PC-9 (cell line): Measurements from ENCODE around the gene VILL. TPM values are rescaled to one million over a fixed set of nuclear protein-coding genes. Genes with fewer than 3 reads are reported as not detected.

Experiments
- BruUV-seq: library from RNA; stranded (reverse); fragments of 400-500 nt; replicated peaks from 2 replicates; lab custom pipeline; 2021; lab: Mats Ljungman, UMichigan
- CTCF ChIA-PET: fragments of 300-600 bp; sonication (Branson Sonifier 250); formaldehyde crosslinking; loops from one replicate; lab custom pipeline; 2022; ENCODE audit warnings: antibody characterized with exemption; lab: Charles Lee
- POLR2A ChIA-PET: fragments of 300-600 bp; sonication (Branson Sonifier 250); formaldehyde crosslinking; loops from one replicate; lab custom pipeline; 2022; ENCODE audit warnings: antibody characterized with exemption; ENCODE audit not compliant: unreplicated experiment; lab: Charles Lee
- DNase-seq, 2 experiments: peaks; one replicate each; pipeline versions ENCODE4 v3.0.0 to v3.0.0-alpha.2; 2015 to 2022; ENCODE audit warnings: mixed read lengths in 1 of 2
- H2AFZ ChIP-seq: fragments of 200-600 bp; sonication (generic); 2 replicates; pipeline ENCODE4 v1.8.1; 2017; ENCODE audit warnings: antibody characterized with exemption
- H3F3A ChIP-seq: fragments of 200-600 bp; sonication (generic); 2 replicates; pipeline ENCODE4 v1.8.1; 2017; ENCODE audit warnings: antibody characterized with exemption, mild to moderate bottlenecking, low read depth; ENCODE audit not compliant: insufficient read depth
- H3K27ac ChIP-seq: fragments of 200-600 bp; sonication (generic); 2 replicates; pipeline ENCODE4 v1.6.1; 2016; ENCODE audit warnings: mixed run types
- H3K27me3 ChIP-seq: fragments of 200-600 bp; sonication (generic); 2 replicates; pipeline ENCODE4 v1.6.1; 2016; ENCODE audit warnings: low read depth, mixed run types; ENCODE audit not compliant: insufficient read depth
- H3K36me3 ChIP-seq: fragments of 200-600 bp; sonication (generic); 2 replicates; pipeline ENCODE4 v1.6.1; 2016; ENCODE audit warnings: low read depth, mixed run types
- H3K4me1 ChIP-seq: fragments of 200-600 bp; sonication (generic); replicated peaks from 2 replicates; pipeline ENCODE4 v1.6.1; 2016; ENCODE audit warnings: mixed run types; ENCODE audit not compliant: insufficient read depth
- H3K4me2 ChIP-seq: fragments of 200-600 bp; sonication (generic); 2 replicates; pipeline ENCODE4 v1.6.1; 2017; ENCODE audit warnings: mixed run types
- H3K4me3 ChIP-seq: fragments of 200-600 bp; sonication (generic); 2 replicates; pipeline ENCODE4 v1.6.1; 2016; ENCODE audit warnings: mixed run types
- H3K79me2 ChIP-seq: fragments of 200-600 bp; sonication (generic); 2 replicates; pipeline ENCODE4 v1.6.1; 2017; ENCODE audit warnings: low read depth, mixed run types
- H3K9me2 ChIP-seq: fragments of 200-600 bp; sonication (generic); 2 replicates; pipeline ENCODE4 v1.8.1; 2017; ENCODE audit warnings: mild to moderate bottlenecking; ENCODE audit not compliant: insufficient read depth
- H3K9me3 ChIP-seq: fragments of 200-600 bp; sonication (generic); 2 replicates; pipeline ENCODE4 v1.8.1; 2016; ENCODE audit warnings: low read depth; ENCODE audit not compliant: insufficient read depth
- H4K20me1 ChIP-seq: fragments of 200-600 bp; sonication (generic); 2 replicates; pipeline ENCODE4 v1.8.1; 2017; ENCODE audit not compliant: insufficient read depth
- EZH2 ChIP-seq: fragments of 200-600 bp; sonication (generic); IDR thresholded peaks from 2 replicates; pipeline ENCODE4 v1.8.0; 2017; ENCODE audit warnings: antibody characterized with exemption, low read depth
- intact Hi-C: fragments of 100-400 bp; cut with micrococcal nuclease; formaldehyde crosslinking; loops from one replicate; pipeline ENCODE4 v1.10.0; 2022; ENCODE audit not compliant: unreplicated experiment
- total RNA-seq: library from RNA; stranded (reverse); gene quantifications from 2 replicates; pipeline ENCODE4 v1.2.3, GENCODE V29; 2021
- TF ChIP-seq, protein P1 (sequence below): fragments of 200-600 bp; sonication (generic); conservative IDR thresholded peaks from 2 replicates; pipeline ENCODE4 v1.6.1; 2017; ENCODE audit warnings: mixed run types, antibody characterized with exemption, mild to moderate bottlenecking, moderate library complexity

Gene VILL
- total RNA-seq, 1 experiment from 2014 or later: 14.7 TPM

DNA sequence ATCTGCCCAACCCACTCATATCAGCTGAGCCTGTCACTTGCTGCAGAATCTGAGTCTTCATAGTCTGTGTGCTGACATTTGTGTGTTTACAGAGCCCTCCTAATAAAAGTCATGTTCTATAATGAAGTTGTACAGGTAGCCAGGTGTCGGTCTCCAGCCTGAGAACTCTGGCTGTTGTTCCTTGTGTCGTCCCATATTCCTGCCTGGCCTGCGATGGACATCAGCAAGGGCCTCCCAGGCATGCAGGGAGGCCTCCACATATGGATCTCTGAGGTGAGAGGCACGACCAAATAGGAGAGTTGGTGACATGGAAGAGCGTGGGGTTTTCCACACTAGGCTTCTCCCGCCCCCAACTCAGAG lies 2.9 kb downstream of the VILL start:
- H2AFZ ChIP-seq: no peak overlapping the region
- H3F3A ChIP-seq: peaks cover 40% of the 10 kb centered on the region; the same call in 1 of the 2 replicates
- POLR2A ChIA-PET: no interaction called here
- intact Hi-C loops: no loop called here
- H3K36me3 ChIP-seq: no peaks in the 10 kb centered on the region
- DNase-seq: no peak
- H3K4me3 ChIP-seq: no peak overlapping the region
- CTCF ChIA-PET: no interaction called here
- H3K79me2 ChIP-seq: peaks cover 8% of the 10 kb centered on the region; the same call in 1 of the 2 replicates
- no TSS peak for BruUV-seq
- H3K9me2 ChIP-seq: no peaks in the 10 kb centered on the region
- peaks cover 61% of the 10 kb centered on the region for H3K4me1 ChIP-seq
- H3K27ac ChIP-seq: peak overlapping the region; percentile 80
- peak overlapping the region; percentile 74 for H3K4me2 ChIP-seq
- H3K9me3 ChIP-seq: no peaks in the 10 kb centered on the region
- H4K20me1 ChIP-seq: no peaks in the 10 kb centered on the region
- TF ChIP-seq, protein P1, sequence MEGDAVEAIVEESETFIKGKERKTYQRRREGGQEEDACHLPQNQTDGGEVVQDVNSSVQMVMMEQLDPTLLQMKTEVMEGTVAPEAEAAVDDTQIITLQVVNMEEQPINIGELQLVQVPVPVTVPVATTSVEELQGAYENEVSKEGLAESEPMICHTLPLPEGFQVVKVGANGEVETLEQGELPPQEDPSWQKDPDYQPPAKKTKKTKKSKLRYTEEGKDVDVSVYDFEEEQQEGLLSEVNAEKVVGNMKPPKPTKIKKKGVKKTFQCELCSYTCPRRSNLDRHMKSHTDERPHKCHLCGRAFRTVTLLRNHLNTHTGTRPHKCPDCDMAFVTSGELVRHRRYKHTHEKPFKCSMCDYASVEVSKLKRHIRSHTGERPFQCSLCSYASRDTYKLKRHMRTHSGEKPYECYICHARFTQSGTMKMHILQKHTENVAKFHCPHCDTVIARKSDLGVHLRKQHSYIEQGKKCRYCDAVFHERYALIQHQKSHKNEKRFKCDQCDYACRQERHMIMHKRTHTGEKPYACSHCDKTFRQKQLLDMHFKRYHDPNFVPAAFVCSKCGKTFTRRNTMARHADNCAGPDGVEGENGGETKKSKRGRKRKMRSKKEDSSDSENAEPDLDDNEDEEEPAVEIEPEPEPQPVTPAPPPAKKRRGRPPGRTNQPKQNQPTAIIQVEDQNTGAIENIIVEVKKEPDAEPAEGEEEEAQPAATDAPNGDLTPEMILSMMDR: no peak
- TF ChIP-seq EZH2: no peak
- no peaks in the 10 kb centered on the region for H3K27me3 ChIP-seq

DNA sequence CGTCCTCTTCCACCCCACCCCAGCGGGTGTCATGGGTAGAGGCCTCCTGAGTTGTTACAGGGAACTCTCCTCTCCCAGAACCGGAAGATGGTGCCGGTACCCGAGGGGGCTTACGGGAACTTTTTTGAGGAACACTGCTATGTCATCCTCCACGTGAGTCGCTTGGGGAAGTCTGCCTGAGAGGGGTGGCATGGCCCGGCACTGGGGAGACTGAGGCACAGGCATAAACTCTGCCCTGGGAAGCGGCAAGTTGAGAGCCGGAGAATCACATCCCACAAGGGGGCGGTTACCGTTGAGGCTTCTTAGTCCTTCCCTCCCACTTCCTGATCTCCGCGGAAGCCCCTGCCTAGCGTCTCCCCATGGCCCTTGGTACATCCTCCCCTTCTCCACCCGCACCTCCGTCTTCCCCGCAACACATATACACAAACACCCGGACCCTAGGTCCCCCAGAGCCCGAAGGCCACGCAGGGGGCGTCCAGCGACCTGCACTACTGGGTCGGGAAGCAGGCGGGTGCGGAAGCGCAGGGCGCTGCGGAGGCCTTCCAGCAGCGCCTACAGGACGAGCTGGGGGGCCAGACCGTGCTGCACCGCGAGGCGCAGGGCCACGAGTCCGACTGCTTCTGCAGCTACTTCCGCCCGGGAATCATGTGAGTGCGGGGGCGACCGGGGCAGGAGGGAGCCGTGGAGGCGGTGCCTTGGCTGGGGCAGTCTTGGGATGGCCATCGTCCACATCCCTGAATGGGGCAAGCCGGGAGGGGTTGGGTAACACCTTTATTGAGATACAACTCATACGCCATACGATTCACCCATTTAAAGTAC lies 3.4 kb downstream of the VILL start:
- no peak for TF ChIP-seq EZH2
- TF ChIP-seq, protein P1: no peak
- H3K27me3 ChIP-seq: no peaks in the 10 kb centered on the region
- peaks cover 40% of the 10 kb centered on the region; the same call in 1 of the 2 replicates for H3F3A ChIP-seq
- intact Hi-C loops: no loop called here
- no TSS peak for BruUV-seq
- no peaks in the 10 kb centered on the region for H3K9me2 ChIP-seq
- peaks cover 58% of the 10 kb centered on the region for H3K4me1 ChIP-seq
- ChIA-PET CTCF (interaction anchor here (0.6 kb wide), 1 partner anchor 27 kb away, joined by 3 read pairs; no protein-coding TSS in a partner anchor), POLR2A (no interaction called here)
- H3K79me2 ChIP-seq: peaks cover 8% of the 10 kb centered on the region; the same call in 1 of the 2 replicates
- no peak overlapping the region for H3K4me3 ChIP-seq
- H3K9me3 ChIP-seq: no peaks in the 10 kb centered on the region
- no peaks in the 10 kb centered on the region for H3K36me3 ChIP-seq
- no peak for DNase-seq
- no peak overlapping the region for H2AFZ ChIP-seq
- H3K27ac ChIP-seq: no peak overlapping the region
- peak overlapping the region; percentile 74; the same call in 1 of the 2 replicates for H3K4me2 ChIP-seq
- H4K20me1 ChIP-seq: no peaks in the 10 kb centered on the region

DNA sequence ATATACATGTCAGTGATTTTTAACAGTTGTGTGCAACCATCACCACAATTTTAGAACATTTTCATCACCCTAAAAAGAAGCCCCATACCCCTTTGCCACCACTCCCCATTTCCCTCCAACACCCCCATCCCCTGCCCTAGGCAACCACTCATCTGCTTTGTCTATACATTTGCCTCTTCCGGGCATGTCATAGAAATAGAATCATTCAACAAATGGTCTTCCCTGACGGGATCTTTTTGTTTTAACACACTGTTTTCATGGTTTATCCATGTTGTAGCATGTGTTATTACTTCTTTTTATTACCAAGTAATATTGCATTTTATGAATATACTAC lies 4.0 kb downstream of the VILL start:
- Histone ChIP-seq H3K79me2 (peaks cover 8% of the 10 kb centered on the region; the same call in 1 of the 2 replicates), H3K9me2 (no peaks in the 10 kb centered on the region), H3K4me1 (peaks cover 53% of the 10 kb centered on the region), H3K36me3 (no peaks in the 10 kb centered on the region), H3F3A (peaks cover 40% of the 10 kb centered on the region; the same call in 1 of the 2 replicates), H3K4me3 (no peak overlapping the region), H3K9me3 (no peaks in the 10 kb centered on the region), H3K27ac (no peak overlapping the region), H4K20me1 (no peaks in the 10 kb centered on the region), H3K27me3 (no peaks in the 10 kb centered on the region), H2AFZ (no peak overlapping the region), H3K4me2 (no peak overlapping the region)
- DNase-seq: no peak
- intact Hi-C loops: no loop called here
- ChIA-PET POLR2A (no interaction called here), CTCF (no interaction called here)
- TF ChIP-seq, protein P1: no peak
- TF ChIP-seq EZH2: no peak
- no TSS peak for BruUV-seq
